Cardiac muscle cell (in vitro differentiated cells and primary cell): ENCODE measurements around the gene NUP42. TPM values are rescaled to one million over a fixed set of nuclear protein-coding genes. Genes with fewer than 3 reads are reported as not detected.

Experiments
- DNase-seq, 2 donors: peaks; one replicate each; pipeline versions ENCODE4 v3.0.0 to v3.0.0-alpha.2; 2010 to 2017; ENCODE audit warnings: low read depth in 1 of 2, low spot score in 1 of 2
- H3K27ac ChIP-seq: fragments of 200-600 bp; sonication (generic); 2 replicates; pipeline ENCODE4 v1.5.1; 2016
- H3K27me3 ChIP-seq: fragments of 200-600 bp; sonication (generic); 2 replicates; pipeline ENCODE4 v1.6.0; 2016; ENCODE audit warnings: control low read depth
- H3K36me3 ChIP-seq: fragments of 200-600 bp; sonication (generic); 2 replicates; pipeline ENCODE4 v1.5.1; 2016; ENCODE audit warnings: control low read depth
- H3K4me1 ChIP-seq: fragments of 200-600 bp; sonication (generic); 2 replicates; pipeline ENCODE4 v1.8.1; 2017; ENCODE audit warnings: low read depth, mild to moderate bottlenecking, mixed run types
- H3K4me3 ChIP-seq: fragments of 200-600 bp; sonication (generic); 2 replicates; pipeline ENCODE4 v1.5.1; 2016; ENCODE audit warnings: mild to moderate bottlenecking
- H3K9me3 ChIP-seq: fragments of 200-600 bp; sonication (generic); 2 replicates; pipeline ENCODE4 v1.5.1; 2017; ENCODE audit warnings: low read depth, mild to moderate bottlenecking, control low read depth
- polyA plus RNA-seq: library from polyadenylated mRNA; unstranded; fragments of >200 nt; fragmentation: Nextera tagmentation; extraction: Ambion mirVana; gene quantifications from 2 replicates; pipeline ENCODE4 v1.2.1, GENCODE V29; 2016
- total RNA-seq: library from RNA; depleted of rRNA; stranded (reverse); fragments of >200 nt; gene quantifications from 2 replicates; pipeline ENCODE4 v1.2.3, GENCODE V29; 2016
- TF ChIP-seq, protein P1 (sequence below): IDR thresholded peaks from 2 replicates; pipeline ENCODE4 v1.5.1; 2012; ENCODE audit warnings: low read depth, mild to moderate bottlenecking, low read length

The NUP42 gene
- total and polyA plus RNA-seq, 2 experiments from 2014 or later: 28.2 to 34.0 TPM

DNA sequence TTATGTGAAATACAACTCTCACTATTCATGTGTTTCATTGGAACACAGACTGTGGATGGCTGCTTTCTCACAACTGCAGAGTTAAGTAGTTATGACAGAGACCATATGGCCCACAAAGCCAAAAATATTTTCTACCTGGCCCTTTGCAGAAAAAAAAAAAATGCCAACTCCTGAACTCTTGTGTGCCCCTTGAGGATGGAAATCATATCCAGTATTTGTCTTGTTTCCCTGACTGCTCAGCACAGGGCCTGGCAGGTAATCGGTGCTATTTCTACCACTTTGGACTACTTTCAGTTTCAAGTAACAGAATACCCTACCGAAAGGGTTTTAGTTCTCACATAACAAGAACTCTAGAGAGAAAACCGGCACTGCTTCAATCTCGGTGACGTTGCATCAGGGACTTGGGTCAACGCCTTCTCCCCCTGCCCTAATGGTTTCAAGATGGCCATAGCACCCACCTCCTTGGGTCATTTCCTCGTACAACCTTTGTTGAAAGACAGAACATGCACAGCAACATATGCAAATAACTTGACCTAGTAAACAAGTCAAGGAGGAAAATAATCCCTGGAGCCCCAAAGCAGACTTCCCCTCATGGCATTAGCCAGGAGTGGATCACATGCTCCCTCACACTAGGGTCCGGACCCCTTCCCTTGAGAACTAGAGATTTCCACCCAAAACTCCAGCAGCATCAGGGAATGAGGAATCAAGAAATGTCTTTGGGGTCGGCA lies 52.9 kb downstream of the NUP42 start:
- Histone ChIP-seq H3K9me3 (no peaks in the 10 kb centered on the region), H3K27ac (no peak overlapping the region), H3K4me1 (no peaks in the 10 kb centered on the region), H3K4me3 (no peak overlapping the region), H3K27me3 (no peaks in the 10 kb centered on the region), H3K36me3 (no peaks in the 10 kb centered on the region)
- DNase-seq: no peak
- TF ChIP-seq, protein P1, sequence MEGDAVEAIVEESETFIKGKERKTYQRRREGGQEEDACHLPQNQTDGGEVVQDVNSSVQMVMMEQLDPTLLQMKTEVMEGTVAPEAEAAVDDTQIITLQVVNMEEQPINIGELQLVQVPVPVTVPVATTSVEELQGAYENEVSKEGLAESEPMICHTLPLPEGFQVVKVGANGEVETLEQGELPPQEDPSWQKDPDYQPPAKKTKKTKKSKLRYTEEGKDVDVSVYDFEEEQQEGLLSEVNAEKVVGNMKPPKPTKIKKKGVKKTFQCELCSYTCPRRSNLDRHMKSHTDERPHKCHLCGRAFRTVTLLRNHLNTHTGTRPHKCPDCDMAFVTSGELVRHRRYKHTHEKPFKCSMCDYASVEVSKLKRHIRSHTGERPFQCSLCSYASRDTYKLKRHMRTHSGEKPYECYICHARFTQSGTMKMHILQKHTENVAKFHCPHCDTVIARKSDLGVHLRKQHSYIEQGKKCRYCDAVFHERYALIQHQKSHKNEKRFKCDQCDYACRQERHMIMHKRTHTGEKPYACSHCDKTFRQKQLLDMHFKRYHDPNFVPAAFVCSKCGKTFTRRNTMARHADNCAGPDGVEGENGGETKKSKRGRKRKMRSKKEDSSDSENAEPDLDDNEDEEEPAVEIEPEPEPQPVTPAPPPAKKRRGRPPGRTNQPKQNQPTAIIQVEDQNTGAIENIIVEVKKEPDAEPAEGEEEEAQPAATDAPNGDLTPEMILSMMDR: no peak

DNA sequence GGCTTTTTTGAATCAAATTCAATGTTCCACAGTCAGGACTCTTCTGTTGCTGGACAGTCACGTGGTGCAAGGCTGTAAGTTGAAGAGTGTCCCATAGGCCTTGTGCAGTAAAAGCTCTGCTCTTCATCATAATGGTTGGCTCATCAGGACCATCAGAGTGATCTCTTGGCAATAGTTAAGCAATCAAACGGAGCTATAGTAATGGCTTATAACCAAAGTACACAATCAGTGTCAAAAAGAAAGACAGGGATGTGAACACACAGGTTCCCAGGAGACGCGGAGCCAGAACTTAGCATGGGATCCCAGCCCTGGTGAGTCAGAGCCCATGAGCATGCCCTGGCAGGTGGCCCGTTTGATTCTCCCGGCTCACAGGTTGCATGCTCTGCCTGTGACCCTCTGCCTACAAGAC lies 54.0 kb downstream of the NUP42 start:
- H3K9me3 ChIP-seq: no peaks in the 10 kb centered on the region
- DNase-seq: peak in 1 of 2 donors; percentile 11
- TF ChIP-seq, protein P1: no peak
- H3K27ac ChIP-seq: no peak overlapping the region
- H3K4me1 ChIP-seq: no peaks in the 10 kb centered on the region
- no peak overlapping the region for H3K4me3 ChIP-seq
- no peaks in the 10 kb centered on the region for H3K36me3 ChIP-seq
- H3K27me3 ChIP-seq: no peaks in the 10 kb centered on the region

DNA sequence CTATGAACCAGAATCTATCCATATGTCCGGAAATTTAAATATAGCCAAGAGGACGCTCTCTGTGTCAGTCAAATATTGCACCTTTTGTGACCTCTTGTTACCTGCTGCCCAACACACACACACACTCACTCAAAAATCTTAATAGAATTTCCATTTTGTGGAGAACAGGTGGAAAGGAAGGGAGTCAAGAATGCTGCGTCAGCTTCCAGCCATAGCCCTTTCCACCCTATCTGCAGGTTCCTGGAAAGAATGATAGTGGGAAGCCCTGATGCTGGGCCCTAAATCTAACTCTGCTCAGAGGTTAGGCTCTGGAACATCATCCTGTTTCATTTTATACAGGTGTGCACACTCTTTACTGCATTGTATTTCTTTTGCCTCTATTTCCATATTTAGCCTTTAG lies 55.2 kb downstream of the NUP42 start:
- Histone ChIP-seq H3K4me1 (no peaks in the 10 kb centered on the region), H3K9me3 (no peaks in the 10 kb centered on the region), H3K4me3 (no peak overlapping the region), H3K36me3 (no peaks in the 10 kb centered on the region), H3K27me3 (no peaks in the 10 kb centered on the region), H3K27ac (no peak overlapping the region)
- DNase-seq: no peak
- TF ChIP-seq, protein P1: no peak

DNA sequence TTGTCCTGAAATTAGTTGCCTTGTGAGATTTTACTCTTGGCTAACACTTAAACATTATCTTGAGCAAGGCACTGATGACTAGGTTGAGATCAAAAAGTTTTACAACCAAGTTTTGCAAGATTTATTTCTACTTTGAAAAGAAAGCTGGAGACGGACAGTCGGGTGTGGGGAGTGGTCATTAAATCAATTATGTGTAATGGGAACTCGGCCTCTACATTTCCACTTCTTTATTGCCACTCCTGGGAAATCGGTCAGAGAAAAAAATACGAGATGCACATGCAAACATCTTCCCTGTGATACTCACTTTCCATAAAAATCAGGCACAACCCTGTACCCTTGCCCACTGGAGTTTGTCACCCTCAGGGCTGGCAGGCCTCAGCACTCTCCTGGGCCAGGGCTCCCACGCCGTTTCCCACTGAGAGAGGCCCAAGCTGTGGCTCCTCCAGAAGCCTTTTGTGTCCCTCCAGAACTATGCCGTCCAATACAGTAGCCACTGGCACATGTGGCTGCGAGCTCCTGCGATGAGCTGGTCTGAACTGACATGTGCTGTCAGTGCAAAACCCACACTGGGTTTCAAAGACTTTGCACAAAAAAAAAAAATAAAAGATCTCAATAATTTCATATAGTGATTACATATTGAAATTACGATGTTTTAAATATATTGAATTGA lies 57.3 kb downstream of the NUP42 start:
- no peak for DNase-seq
- Histone ChIP-seq H3K4me1 (no peaks in the 10 kb centered on the region), H3K9me3 (no peaks in the 10 kb centered on the region), H3K27me3 (no peaks in the 10 kb centered on the region), H3K4me3 (no peak overlapping the region), H3K27ac (no peak overlapping the region), H3K36me3 (no peaks in the 10 kb centered on the region)
- TF ChIP-seq, protein P1: no peak

DNA sequence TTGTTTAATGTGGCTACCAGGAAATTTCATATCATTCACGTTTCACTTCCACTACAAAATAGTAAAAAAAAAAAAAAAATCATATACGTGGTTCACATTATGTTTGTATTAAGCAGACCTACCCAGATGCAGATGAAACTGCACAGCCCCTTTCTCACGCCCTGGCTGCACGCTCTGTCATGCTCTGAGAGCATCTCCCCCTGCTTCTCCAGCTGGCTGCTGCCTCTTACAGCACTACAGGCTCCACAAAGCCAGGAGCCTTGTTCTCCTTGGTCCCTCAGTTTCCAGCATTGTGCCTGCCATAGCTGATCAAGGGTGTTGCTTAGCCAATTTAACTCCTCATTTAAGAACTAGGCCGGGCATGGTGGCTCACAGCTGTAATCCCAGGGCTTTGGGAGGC lies 57.9 kb downstream of the NUP42 start:
- H3K9me3 ChIP-seq: no peaks in the 10 kb centered on the region
- TF ChIP-seq, protein P1: no peak
- H3K4me1 ChIP-seq: no peaks in the 10 kb centered on the region
- no peaks in the 10 kb centered on the region for H3K27me3 ChIP-seq
- no peaks in the 10 kb centered on the region for H3K36me3 ChIP-seq
- no peak for DNase-seq
- no peak overlapping the region for H3K4me3 ChIP-seq
- no peak overlapping the region for H3K27ac ChIP-seq
